ENCODE measurements around the gene PANX1.
"Not testable (repeated sequence)": the region's sequence is repeated elsewhere in the genome, so short reads cannot be mapped to it uniquely, and the experiment has no call there.

PANX1 gene

DNA sequence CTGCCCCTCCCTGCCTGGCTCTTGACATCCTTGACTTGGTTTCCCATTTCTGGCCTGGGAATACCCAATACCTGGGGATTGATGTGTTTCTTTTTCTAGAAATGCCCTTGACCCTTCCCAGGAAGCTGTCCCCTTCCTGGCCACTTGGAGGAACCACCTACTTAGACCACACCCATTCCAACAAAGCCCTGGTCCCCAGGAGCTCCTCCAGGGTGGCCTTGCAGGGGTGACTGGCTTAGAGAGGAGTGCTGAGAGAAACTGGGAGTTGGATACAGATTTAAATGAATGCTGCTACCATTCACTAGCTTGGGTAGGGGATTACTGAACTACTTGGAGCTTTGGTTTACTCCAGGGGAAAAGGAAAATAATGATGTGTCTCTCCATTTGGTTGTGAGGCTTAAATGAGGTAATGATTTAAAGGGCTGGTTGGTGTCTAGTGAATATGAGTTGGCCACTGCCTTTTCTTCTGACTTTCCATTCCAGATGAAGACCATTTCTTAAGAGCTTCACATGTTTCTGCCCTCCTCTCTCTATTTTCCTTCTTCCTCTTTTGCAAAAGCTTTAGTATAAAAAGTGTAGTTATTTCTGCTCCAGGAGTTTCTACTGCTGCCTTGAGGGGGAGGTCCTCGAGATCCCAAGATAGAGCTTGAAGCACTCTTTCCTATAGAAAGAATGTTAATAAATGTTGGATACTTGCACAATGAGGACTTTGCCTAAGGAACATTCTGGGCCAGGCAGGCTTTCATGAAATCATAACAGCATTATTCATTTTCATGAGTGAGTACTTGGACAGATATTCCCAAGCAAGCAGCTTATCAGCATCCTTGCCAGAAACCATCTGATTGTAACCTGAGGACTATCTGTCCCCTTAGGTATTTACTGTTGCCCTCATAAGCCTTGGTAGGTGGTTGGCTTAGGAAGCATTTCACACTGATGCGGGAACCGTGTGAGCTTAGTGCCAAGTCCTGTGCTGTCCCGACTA, 22.4 kb downstream of the PANX1 start:
- DNase-seq: no peak

- DNase-seq: no peak
Measured at GRCh38 chr11:94151903-94152677, 23.4 kb downstream of the PANX1 start.

- no peak for DNase-seq
Measured at GRCh38 chr11:94152678-94153065, 24.0 kb downstream of the PANX1 start.

GRCh38 chr11:94153320-94153719, 24.7 kb downstream of the PANX1 start:
- no peak for DNase-seq

- no peak for DNase-seq
Measured at GRCh38 chr11:94154095-94154856, 25.6 kb downstream of the PANX1 start.

DNA sequence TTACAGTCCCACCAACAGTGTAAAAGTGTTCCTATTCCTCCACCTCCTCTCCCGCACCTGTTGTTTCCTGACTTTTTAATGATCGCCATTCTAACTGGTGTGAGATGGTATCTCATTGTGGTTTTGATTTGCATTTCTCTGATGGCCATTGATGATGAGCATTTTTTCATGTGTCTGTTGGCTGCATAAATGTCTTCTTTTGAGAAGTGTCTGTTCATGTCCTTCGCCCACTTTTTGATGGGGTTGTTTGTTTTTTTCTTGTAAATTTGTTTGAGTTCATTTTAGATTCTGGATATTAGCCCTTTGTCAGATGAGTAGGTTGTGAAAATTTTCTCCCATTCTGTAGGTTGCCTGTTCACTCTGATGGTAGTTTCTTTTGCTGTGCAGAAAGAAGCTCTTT, 28.7 kb downstream of the PANX1 start:
- DNase-seq: not testable (repeated sequence)

GRCh38 chr11:94168882-94169281, 40.2 kb downstream of the PANX1 start:
- no peak for DNase-seq

- no peak for DNase-seq
Measured at GRCh38 chr11:94169516-94169915, 40.9 kb downstream of the PANX1 start.

- no peak for DNase-seq
Measured at GRCh38 chr11:94169930-94170545, 41.4 kb downstream of the PANX1 start.

DNA sequence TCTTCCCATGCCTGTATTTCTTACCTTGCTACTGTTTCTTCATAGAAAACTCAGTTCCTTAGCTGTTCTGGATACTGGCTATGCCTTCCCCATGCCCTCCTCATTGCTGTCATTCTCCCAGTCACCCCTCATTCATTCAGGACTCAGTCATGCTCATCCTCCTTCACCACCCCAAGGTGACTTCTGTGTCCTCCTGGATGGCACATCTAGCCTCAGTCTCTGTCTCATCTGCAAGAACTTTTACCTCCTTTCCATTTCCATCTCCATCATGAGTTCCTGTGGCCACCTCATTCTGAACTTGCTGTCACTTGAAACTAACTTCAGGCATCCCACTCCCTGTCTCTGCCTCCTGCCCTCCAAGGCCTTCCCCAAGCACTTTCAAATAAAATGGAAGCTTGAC, 42.3 kb downstream of the PANX1 start:
- no peak for DNase-seq

- DNase-seq: peak; percentile 36
Measured at GRCh38 chr11:94171693-94172440, 43.2 kb downstream of the PANX1 start.

DNA sequence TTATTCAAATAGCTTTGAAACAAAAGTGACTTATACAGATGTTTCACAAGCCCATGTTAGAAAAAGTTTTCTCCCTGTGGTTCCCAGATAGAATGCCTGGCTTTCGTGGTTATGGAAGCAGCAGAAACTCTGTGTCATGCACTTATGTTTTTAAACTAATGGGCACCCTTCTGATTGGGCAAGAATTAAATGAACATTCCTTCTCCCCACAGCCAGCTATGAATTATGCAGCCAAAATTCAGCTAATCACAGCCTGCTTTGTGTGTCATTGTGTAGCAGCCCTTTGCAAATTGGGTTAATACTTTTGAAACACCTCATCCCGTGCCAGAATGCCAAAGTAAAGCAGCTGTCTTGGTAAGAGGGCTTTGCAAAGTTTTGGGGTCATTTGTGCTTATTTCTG, 46.9 kb downstream of the PANX1 start:
- no peak for DNase-seq

GRCh38 chr11:94178331-94178730, 49.7 kb downstream of the PANX1 start:
- no peak for DNase-seq

- no peak for DNase-seq
Measured at GRCh38 chr11:94179696-94180095, 51.1 kb downstream of the PANX1 start.

GRCh38 chr11:94181526-94181925, 52.9 kb downstream of the PANX1 start:
- no peak for DNase-seq

- DNase-seq: no peak
Measured at GRCh38 chr11:94181943-94182342, 53.3 kb downstream of the PANX1 start.

- no peak for DNase-seq
Measured at GRCh38 chr11:94183251-94183885, 54.7 kb downstream of the PANX1 start.

- DNase-seq: peak; percentile 14
Measured at GRCh38 chr11:94183886-94184264, 55.2 kb downstream of the PANX1 start.

DNA sequence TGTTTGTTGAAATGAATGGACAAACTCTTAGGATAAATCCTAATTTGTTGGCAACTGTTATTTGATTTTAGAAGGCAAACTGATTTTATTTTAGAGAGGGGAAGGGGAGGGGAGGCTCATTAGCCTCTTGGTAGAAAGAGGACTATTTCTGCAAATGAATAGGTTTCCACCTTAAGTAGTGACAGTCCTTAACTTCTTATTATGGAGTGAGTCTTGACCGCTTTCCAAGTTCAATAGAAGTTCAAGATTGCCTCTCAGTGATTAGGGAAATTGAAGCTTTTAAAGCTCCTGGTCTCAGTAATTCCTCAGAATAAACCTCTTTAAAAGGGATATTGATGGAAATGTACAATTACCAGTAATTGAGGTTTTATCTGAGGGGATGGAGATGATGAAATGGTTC, 55.7 kb downstream of the PANX1 start:
- DNase-seq: no peak

- no peak for DNase-seq
Measured at GRCh38 chr11:94184846-94185245, 56.2 kb downstream of the PANX1 start.

GRCh38 chr11:94185416-94186084, 56.9 kb downstream of the PANX1 start:
- no peak for DNase-seq

Measured in stimulated activated CD4-positive, alpha-beta T cell treated with anti-CD3 and anti-CD28 coated beads, Interleukin-4, amount 100 ng/mL, for 1 hour (primary cell).